A673 (cell line): ENCODE data around the gene SCYL1. TPM values are rescaled to one million over a fixed set of nuclear protein-coding genes. Genes with fewer than 3 reads are reported as not detected.

Source experiments
- BruUV-seq: library from RNA; stranded (reverse); fragments of 400-500 nt; replicated peaks from 2 replicates; lab custom pipeline; 2021; lab: Mats Ljungman, UMichigan
- CTCF ChIA-PET: fragments of 300-600 bp; sonication (Branson Sonifier 250); formaldehyde crosslinking; loops from one replicate; lab custom pipeline; 2022; ENCODE audit warnings: antibody characterized with exemption; lab: Charles Lee
- POLR2A ChIA-PET: fragments of 300-600 bp; sonication (Branson Sonifier 250); formaldehyde crosslinking; loops from one replicate; lab custom pipeline; 2022; ENCODE audit warnings: antibody characterized with exemption; ENCODE audit not compliant: low non-redundant PET; lab: Charles Lee
- DNase-seq: peaks from one replicate; pipeline ENCODE4 v3.0.0-alpha.2; 2015; ENCODE audit warnings: low spot score
- H3K27ac ChIP-seq: fragments of 200-600 bp; sonication (generic); 2 replicates; pipeline ENCODE4 v1.5.1; 2016; ENCODE audit warnings: mixed run types, low read depth, mild to moderate bottlenecking, mixed read lengths, antibody characterized with exemption, low read length; ENCODE audit not compliant: poor library complexity, severe bottlenecking
- H3K27me3 ChIP-seq: fragments of 200-600 bp; sonication (generic); replicated peaks from 2 replicates; pipeline ENCODE4 v1.6.1; 2017; ENCODE audit warnings: mixed run types, low read depth, mild to moderate bottlenecking, mixed read lengths, antibody characterized with exemption, low read length; ENCODE audit not compliant: insufficient read depth, poor library complexity
- H3K36me3 ChIP-seq: fragments of 200-600 bp; sonication (generic); 2 replicates; pipeline ENCODE4 v1.6.1; 2016; ENCODE audit warnings: mixed run types, mild to moderate bottlenecking, mixed read lengths, antibody characterized with exemption, low read length; ENCODE audit not compliant: insufficient read depth, poor library complexity, severe bottlenecking
- H3K4me1 ChIP-seq: fragments of 200-600 bp; sonication (generic); 2 replicates; pipeline ENCODE4 v1.6.1; 2017; ENCODE audit warnings: mixed run types, mild to moderate bottlenecking, mixed read lengths, antibody characterized with exemption, low read length; ENCODE audit not compliant: insufficient read depth, poor library complexity, severe bottlenecking
- H3K4me3 ChIP-seq: fragments of 200-600 bp; sonication (generic); 2 replicates; pipeline ENCODE4 v1.5.1; 2016; ENCODE audit warnings: low read depth, mixed run types, mild to moderate bottlenecking, mixed read lengths, low read length; ENCODE audit not compliant: poor library complexity, severe bottlenecking
- H3K9me3 ChIP-seq: fragments of 200-600 bp; sonication (generic); 2 replicates; pipeline ENCODE4 v1.6.1; 2016; ENCODE audit warnings: mixed run types, low read depth, mild to moderate bottlenecking, mixed read lengths, antibody characterized with exemption, low read length; ENCODE audit not compliant: poor library complexity, severe bottlenecking
- EZH2 ChIP-seq: fragments of 200-600 bp; sonication (generic); IDR thresholded peaks from 2 replicates; pipeline ENCODE4 v1.6.1; 2017; ENCODE audit warnings: borderline replicate concordance, low read depth, mild to moderate bottlenecking, mixed read lengths, antibody characterized with exemption, low read length; ENCODE audit not compliant: poor library complexity, severe bottlenecking
- intact Hi-C: fragments of 100-400 bp; cut with micrococcal nuclease; formaldehyde crosslinking; loops from one replicate; pipeline ENCODE4 v1.10.0; 2022; ENCODE audit not compliant: unreplicated experiment
- total RNA-seq: library from RNA; stranded (reverse); gene quantifications from 2 replicates; pipeline ENCODE4 v1.2.3, GENCODE V29; 2021
- TF ChIP-seq, protein P1 (sequence below): fragments of 300-800, 200-600 bp; sonication (generic); conservative IDR thresholded peaks from 2 replicates; pipeline ENCODE4 v1.5.1; 2017; ENCODE audit warnings: low read depth, mild to moderate bottlenecking, antibody characterized with exemption, low read length, moderate library complexity, mixed read lengths

SCYL1 gene
- total RNA-seq, 1 experiment from 2014 or later: 90.6 TPM

DNA sequence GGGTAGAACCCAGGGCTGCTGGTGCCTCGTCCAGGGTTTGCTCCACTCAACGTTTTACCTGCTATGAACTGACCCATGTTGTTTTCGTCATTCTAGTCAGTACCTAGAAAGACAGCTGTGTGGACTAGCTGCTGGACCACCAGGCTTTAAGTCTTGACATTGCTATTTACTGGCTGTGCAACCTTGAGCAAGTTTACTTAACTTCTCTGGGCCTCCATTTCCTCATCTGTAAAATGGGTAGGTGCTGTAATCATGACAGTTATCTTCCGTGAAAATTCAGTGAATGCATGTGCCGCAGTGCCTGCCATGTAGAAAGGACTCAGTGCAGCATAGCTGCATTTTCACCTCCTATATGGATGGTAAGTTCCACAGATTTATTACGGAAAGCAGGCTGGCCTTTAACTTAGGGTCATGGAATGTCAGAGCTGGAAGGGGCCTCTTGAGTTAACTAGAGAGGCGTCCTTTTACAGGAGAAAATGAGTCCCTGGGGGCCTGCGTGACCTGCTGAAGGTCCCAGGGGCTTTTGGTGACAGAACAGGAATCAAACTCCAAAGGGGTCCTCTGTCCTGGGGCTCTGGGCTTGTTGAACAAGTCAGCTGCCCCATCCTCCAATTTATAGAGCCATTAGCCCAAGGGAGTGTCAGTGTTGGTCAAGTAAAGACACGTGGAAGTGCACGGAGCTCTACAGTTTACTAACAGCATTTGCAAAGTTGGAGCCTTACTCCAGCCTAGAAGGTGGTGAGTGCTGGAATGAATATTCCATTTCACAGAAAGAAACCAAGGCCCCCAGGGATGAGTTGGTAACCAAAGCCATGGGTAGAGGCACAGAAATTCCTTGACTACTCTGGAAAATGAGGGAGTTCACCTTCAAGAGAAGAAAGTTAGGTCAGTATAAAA lies 38.1 kb upstream of the SCYL1 start:
- Histone ChIP-seq H3K27ac (peak overlapping the region; percentile 62), H3K36me3 (no peaks in the 10 kb centered on the region), H3K4me1 (peaks cover 56% of the 10 kb centered on the region), H3K4me3 (no peak overlapping the region), H3K27me3 (no peaks in the 10 kb centered on the region), H3K9me3 (no peaks in the 10 kb centered on the region)
- TSS peak; percentile 63 for BruUV-seq
- TF ChIP-seq EZH2: no peak
- TF ChIP-seq, protein P1, sequence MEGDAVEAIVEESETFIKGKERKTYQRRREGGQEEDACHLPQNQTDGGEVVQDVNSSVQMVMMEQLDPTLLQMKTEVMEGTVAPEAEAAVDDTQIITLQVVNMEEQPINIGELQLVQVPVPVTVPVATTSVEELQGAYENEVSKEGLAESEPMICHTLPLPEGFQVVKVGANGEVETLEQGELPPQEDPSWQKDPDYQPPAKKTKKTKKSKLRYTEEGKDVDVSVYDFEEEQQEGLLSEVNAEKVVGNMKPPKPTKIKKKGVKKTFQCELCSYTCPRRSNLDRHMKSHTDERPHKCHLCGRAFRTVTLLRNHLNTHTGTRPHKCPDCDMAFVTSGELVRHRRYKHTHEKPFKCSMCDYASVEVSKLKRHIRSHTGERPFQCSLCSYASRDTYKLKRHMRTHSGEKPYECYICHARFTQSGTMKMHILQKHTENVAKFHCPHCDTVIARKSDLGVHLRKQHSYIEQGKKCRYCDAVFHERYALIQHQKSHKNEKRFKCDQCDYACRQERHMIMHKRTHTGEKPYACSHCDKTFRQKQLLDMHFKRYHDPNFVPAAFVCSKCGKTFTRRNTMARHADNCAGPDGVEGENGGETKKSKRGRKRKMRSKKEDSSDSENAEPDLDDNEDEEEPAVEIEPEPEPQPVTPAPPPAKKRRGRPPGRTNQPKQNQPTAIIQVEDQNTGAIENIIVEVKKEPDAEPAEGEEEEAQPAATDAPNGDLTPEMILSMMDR: no peak
- POLR2A ChIA-PET: interaction anchor here (0.9 to 4.1 kb wide), 3 partner anchors 13 to 62 kb away, joined by 3 to 37 read pairs (median 6); partner anchors contain the start of gene MALAT1
- no peak for DNase-seq
- intact Hi-C loops: no loop called here
- CTCF ChIA-PET: no interaction called here

- BruUV-seq: no TSS peak
- DNase-seq: peak; percentile 100
- no peaks in the 10 kb centered on the region for H3K9me3 ChIP-seq
- intact Hi-C loops: no loop called here
- H3K27me3 ChIP-seq: no peaks in the 10 kb centered on the region
- TF ChIP-seq, protein P1: no peak
- TF ChIP-seq EZH2: no peak
- H3K36me3 ChIP-seq: no peaks in the 10 kb centered on the region
- CTCF ChIA-PET: no interaction called here
- H3K27ac ChIP-seq: peak overlapping the region; percentile 90
- H3K4me3 ChIP-seq: no peak overlapping the region
- peaks cover 65% of the 10 kb centered on the region for H3K4me1 ChIP-seq
- POLR2A ChIA-PET: interaction anchor here (0.6 to 4.1 kb wide), 5 partner anchors 9 to 63 kb away, joined by 3 to 37 read pairs (median 6); partner anchors contain the start of gene MALAT1
Measured at GRCh38 chr11:65487467-65488272, 37.2 kb upstream of the SCYL1 start.

GRCh38 chr11:65488273-65489034 lies 36.4 kb upstream of the SCYL1 start:
- intact Hi-C loops: no loop called here
- BruUV-seq: no TSS peak
- H3K27me3 ChIP-seq: no peaks in the 10 kb centered on the region
- ChIA-PET POLR2A (interaction anchor here (1.0 to 4.1 kb wide), 4 partner anchors 9 to 64 kb away, joined by 3 to 37 read pairs (median 4); partner anchors contain the start of gene MALAT1), CTCF (no interaction called here)
- H3K36me3 ChIP-seq: no peaks in the 10 kb centered on the region
- H3K27ac ChIP-seq: peak overlapping the region; percentile 90
- H3K4me3 ChIP-seq: no peak overlapping the region
- peak; percentile 45 for DNase-seq
- TF ChIP-seq EZH2: no peak
- TF ChIP-seq, protein P1: no peak
- H3K9me3 ChIP-seq: no peaks in the 10 kb centered on the region
- peaks cover 73% of the 10 kb centered on the region for H3K4me1 ChIP-seq
